NCI-H1105 (cell line): ENCODE data around the gene PCDHA1.

Experiments used
- DNase-seq: peaks from one replicate; lab custom pipeline; 2025; lab: John Stamatoyannopoulos, UW

The PCDHA1 gene

DNA sequence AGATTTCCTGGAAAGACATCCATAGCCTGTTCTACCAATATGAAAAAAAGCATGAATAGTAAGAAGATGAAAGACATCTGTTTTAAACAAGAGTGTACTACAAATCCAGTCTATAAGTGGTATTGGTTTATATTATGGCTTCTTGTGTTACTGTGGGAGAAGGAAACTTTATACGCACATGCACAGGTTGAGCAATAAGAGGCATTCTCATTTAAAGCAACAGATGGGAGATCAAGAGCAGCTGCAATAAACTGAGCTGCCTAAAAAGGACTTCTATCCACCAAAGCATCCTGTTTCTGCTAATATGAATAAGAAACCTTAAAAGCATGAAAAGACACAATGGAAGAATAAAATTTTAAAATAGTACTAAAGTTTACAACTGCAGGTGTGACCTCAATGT lies 256.6 kb downstream of the PCDHA1 start:
- no peak for DNase-seq

DNA sequence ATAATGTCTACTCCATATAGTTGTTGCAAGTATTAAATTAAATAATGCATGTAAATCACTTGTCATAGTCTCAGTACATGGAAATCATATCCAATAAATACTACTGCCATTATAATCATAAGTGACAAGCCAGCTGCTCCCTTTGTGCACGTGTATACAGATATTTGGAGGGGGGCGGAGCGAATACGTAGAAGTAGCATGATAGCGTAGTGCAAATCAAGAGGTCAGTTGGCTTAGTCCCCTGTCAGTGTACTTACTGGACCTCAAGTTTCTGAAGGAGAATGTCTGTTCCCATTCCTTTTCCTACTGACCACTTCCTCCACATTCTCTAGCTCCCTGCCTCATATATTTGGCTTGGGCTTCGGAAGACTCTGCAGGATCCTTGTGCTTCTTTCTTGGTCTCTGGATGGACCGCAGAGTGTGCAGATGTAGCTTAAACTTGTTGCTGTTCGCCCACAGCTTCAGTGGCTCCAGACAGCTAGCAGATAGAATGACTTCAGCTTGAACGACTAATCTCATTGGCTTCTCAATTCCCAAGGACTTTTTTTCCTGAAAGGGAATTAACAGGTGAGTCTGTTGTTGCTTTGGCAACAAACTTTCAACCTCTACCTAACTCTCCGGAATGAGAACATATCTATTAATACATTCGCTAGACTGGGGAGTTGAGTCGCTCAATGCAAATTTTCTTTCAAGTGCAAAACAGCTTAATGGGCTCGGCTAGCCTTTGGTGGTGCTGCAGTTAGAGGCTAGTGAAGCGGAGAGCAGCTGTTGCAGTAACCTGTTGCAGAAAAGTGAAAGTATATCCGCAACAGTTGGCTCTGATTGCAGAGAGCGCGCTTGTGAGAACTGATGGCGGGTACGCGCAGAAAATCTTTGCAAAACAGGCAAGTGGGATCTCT lies 264.9 kb downstream of the PCDHA1 start, which contains the start of gene PCDHB1:
TSS of gene PCDHB1 (plus strand) at position 753 of the 899 bp plus-strand sequence. CDS start at position 850, 97 bp downstream.
- no peak for DNase-seq

DNA sequence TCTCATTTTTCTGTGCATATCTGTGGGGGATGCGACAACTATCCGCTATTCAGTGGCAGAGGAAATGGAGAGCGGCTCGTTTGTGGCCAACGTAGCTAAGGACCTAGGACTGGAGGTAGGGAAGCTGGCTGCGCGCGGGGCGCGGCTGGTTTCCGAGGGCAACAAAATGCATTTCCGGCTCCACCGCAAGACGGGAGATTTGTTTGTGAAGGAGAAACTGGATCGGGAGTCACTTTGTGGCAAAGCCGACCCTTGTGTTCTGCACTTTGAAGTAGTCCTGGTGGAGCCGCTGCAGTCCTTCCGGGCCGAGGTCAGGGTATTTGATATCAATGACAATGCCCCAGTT lies 265.6 kb downstream of the PCDHA1 start:
- no peak for DNase-seq
